ENCODE results near the gene CDH12. TPM values are rescaled to one million over a fixed set of nuclear protein-coding genes. Genes with fewer than 3 reads are reported as not detected.
"Not testable (repeated sequence)": the region's sequence is repeated elsewhere in the genome, so short reads cannot be mapped to it uniquely, and the experiment has no call there.

Gene CDH12
- total RNA-seq, 1 donor from 2014 or later: not detected

GRCh38 chr5:22314548-22314947 lies 538.6 kb downstream of the CDH12 start:
- intact Hi-C loops (cut with micrococcal nuclease): no loop called here

GRCh38 chr5:22306011-22306410 lies 547.1 kb downstream of the CDH12 start:
- intact Hi-C loops (cut with micrococcal nuclease): no loop called here

- intact Hi-C loops (cut with micrococcal nuclease): no loop called here
These were observed 557.3 kb downstream of the CDH12 start for GRCh38 chr5:22295832-22296231.

- intact Hi-C loops (cut with micrococcal nuclease): no loop called here
These were observed 560.0 kb downstream of the CDH12 start for GRCh38 chr5:22293147-22293546.

GRCh38 chr5:22278164-22278563 lies 575.0 kb downstream of the CDH12 start:
- intact Hi-C loops (cut with micrococcal nuclease): no loop called here

GRCh38 chr5:22277006-22277405 lies 576.1 kb downstream of the CDH12 start:
- intact Hi-C loops (cut with micrococcal nuclease): no loop called here

GRCh38 chr5:22265855-22266254 lies 587.3 kb downstream of the CDH12 start:
- intact Hi-C loops (cut with micrococcal nuclease): not testable (repeated sequence)

- intact Hi-C loops (cut with micrococcal nuclease): no loop called here
These were observed 595.0 kb downstream of the CDH12 start for GRCh38 chr5:22258139-22258538.

- intact Hi-C loops (cut with micrococcal nuclease): no loop called here
These were observed 602.6 kb downstream of the CDH12 start for GRCh38 chr5:22250528-22250927.

GRCh38 chr5:22249209-22249729 lies 603.9 kb downstream of the CDH12 start:
- intact Hi-C loops (cut with micrococcal nuclease): no loop called here

GRCh38 chr5:22245770-22246169 lies 607.4 kb downstream of the CDH12 start:
- intact Hi-C loops (cut with micrococcal nuclease): no loop called here

GRCh38 chr5:22242532-22242931 lies 610.6 kb downstream of the CDH12 start:
- intact Hi-C loops (cut with micrococcal nuclease): no loop called here

- intact Hi-C loops (cut with micrococcal nuclease): no loop called here
These were observed 615.1 kb downstream of the CDH12 start for GRCh38 chr5:22238047-22238446.

- intact Hi-C loops (cut with micrococcal nuclease): no loop called here
These were observed 626.7 kb downstream of the CDH12 start for GRCh38 chr5:22226423-22226822.

GRCh38 chr5:22223079-22223478 lies 630.1 kb downstream of the CDH12 start:
- intact Hi-C loops (cut with micrococcal nuclease): no loop called here

- intact Hi-C loops (cut with micrococcal nuclease): not testable (repeated sequence)
These were observed 639.2 kb downstream of the CDH12 start for GRCh38 chr5:22213703-22214495.

GRCh38 chr5:22212254-22212991 lies 640.7 kb downstream of the CDH12 start:
- intact Hi-C loops (cut with micrococcal nuclease): not testable (repeated sequence)

GRCh38 chr5:22208463-22208862 lies 644.7 kb downstream of the CDH12 start:
- intact Hi-C loops (cut with micrococcal nuclease): not testable (repeated sequence)

GRCh38 chr5:22188651-22189050 lies 664.5 kb downstream of the CDH12 start:
- intact Hi-C loops (cut with micrococcal nuclease): not testable (repeated sequence)

GRCh38 chr5:22187632-22188228 lies 665.4 kb downstream of the CDH12 start:
- intact Hi-C loops (cut with micrococcal nuclease): not testable (repeated sequence)

GRCh38 chr5:22169226-22169625 lies 683.9 kb downstream of the CDH12 start:
- intact Hi-C loops (cut with micrococcal nuclease): not testable (repeated sequence)

GRCh38 chr5:22168704-22169103 lies 684.4 kb downstream of the CDH12 start:
- intact Hi-C loops (cut with micrococcal nuclease): not testable (repeated sequence)

Data from T-helper 2 cell treated with Interferon-gamma antibody and Interleukin-4, amounts not matched to agents 100 ng/mL and 5 ng/mL, for 36 hours (primary cell).